Activated CD4-positive, alpha-beta T cell treated with anti-CD3 and anti-CD28 coated beads, Interleukin-2, amount 50 U/mL, for 1 hour (primary cell): ENCODE data around the gene SHC3.

ENCODE experiments used
- DNase-seq: peaks from one replicate; pipeline ENCODE4 v3.0.0-alpha.2; 2020

Gene SHC3

DNA sequence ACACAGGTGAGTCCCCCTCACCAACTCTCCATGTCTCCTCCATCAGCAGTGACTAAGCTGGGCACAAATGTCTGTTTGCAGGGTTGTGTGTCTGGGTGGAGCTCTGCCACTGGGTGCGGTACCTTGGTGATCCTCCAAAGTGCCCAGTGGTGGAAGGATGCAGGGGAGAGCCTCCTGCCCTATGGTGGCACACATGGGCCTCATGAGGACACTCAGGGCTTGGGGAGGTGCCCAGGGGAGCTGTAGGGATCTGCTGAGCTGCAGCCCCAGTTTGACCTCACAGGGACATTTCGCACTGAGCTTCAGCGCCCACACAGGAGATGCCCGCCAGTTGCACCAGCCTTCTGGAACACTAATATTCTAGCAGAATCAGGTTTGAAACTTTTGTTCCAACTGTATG is 157.9 kb downstream of the SHC3 start:
- DNase-seq, result no peak

DNA sequence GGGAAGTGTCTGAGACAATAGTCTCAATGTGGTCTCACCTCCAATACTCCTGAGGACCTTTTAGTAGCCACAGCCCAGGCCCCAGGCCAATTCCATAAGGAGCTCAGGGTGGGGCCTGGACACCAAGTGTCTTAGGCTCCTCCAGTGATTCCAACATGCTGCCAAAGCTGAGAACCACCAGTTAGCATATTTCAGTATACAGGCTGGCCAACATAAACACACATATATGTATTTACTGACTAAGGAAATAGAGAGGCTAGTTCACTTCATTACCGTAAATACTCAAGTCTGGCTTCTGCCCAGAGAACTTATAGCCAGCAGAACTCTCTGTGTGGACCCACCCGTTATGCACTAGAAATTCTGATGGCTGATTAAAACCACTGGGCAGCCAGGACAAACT is 163.3 kb downstream of the SHC3 start:
- DNase-seq, result no peak

DNA sequence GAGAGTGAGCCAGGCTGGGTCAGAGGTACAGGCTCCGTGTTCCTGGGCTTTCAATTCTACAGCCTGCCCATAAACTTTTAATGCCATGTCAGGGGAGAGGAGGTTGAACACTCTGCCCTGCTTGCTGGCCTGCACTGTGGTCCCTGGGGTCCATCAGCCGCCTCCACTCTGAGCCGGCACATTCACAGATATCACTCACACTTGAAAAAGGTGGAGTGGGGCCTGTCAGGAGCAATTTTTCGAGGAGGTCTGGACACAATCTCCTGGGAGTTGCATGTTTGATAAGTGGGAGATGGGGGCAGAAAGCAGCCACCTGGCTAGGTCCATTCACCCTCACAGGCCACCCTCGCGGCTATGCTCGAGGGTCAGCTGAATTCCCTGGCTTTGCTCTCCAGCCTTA is 164.5 kb downstream of the SHC3 start:
- no peak for DNase-seq

DNA sequence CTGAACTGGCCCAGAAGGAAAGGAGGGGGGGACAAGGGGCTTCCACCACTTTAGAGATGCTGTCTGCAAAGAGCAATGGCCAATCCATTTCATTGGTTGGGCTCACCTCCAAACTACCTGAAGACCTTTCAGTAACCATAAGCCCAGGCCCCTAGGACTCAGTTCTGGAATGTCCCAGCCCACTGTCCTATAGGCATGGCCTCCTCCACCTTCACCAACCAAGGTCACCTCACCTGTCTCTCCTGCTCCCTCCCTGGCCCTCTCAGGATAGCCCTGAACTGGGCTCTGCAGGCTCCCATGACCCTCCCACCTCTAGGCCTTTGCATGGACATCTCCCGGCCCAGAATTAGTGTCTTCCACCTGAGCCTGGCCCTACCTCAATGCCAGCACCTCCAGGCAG is 165.0 kb downstream of the SHC3 start:
- no peak for DNase-seq

DNA sequence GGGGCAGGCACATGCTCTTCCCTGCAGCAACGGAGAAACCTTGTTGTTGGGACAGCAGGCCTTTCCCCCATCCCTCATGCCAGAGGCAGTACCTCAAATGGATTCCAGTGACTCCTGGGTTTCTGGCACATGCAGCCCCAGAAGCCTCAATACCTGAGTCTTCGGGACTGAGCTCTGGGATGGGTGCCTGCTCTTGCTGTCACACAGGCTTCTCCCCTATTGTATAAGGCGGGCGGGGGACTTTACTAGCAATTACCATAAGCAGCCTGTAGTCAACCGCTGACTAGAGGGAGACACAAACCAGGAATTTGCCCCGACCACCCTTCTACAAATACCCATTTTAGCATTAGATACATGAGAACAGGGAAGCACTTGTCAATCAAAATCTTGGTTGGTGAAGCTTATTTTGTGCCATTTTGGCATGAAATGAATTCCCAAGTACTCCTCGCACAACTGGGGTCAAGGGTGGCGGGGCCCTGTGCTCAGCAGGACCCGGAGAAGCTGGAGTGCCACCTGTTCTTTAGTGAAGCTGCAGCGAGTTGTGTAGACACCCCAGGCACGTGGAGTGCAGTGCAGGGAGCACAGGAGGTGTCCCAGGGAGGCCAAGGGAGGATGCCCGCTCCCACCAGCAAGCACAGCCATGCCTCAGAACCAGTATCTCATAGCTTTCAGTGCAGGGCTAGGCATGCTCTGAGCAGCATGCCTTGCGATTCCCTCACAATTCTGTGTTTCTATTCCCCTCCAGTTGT is 166.2 kb downstream of the SHC3 start:
- DNase-seq, result no peak

DNA sequence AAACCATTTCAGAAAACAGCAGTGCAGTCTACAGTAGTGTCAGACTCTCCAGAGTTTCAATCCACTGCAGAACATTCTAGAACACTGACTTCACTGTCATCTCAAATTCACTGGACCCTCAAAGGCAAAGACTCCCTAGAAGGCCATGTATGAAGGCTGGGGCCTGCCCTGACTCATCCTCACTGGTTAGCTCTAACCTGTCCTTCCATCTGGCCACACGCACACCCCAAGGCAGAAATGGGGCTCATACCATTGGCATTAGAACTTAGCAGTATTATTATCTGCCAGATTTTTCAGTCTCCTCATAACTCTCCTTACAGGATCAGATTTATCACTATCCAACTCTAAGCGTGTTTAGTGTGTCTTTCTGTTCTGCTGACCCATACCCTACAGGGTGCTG is 166.9 kb downstream of the SHC3 start:
- no peak for DNase-seq

DNA sequence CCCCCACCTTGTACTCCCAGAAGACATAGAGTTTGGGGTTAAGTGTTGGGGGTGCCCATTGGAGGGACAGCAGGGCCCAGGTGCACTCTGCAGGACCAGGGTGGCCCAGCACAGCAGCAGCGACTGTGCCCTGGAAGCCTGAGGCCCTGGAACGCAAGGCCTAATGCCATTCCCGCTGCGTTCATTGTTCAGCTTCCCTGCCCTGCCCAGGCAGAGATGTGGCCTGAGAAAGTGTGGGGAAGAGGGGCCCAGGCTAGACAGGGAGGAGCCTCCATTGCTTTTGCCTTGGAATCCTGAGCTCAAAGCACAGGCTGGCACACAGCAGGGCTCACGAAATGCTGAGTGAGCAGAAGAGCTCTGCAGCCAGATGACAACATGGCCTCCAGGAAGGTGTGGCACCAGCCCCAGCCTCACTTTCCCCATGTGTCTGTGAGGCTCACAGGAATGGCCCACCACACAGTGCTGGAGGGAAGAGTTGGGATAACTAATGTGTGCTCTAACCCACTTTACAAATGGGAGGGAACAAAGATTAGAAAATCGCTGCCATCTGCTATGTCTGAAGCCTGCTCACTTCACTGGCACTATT is 168.0 kb downstream of the SHC3 start:
- DNase-seq, result no peak

DNA sequence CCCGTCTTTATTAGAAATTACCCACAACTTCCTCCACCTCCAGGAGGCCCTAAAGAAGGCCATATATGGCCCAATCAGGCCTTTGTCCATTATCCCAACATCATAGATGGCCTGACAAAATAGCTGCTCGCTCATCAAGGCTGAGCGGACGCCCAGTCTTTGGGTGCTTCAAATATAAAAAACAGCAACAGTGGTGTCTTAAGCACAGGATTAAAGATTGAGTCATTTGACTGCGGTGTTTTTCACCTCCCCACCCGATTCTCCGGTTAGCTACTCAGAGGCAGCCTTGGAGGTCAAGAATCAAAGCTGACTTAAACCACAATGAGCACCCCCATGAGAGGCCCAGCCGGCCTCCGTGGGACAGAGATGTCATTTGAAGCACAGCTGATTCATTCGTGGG is 168.6 kb downstream of the SHC3 start:
- no peak for DNase-seq

DNA sequence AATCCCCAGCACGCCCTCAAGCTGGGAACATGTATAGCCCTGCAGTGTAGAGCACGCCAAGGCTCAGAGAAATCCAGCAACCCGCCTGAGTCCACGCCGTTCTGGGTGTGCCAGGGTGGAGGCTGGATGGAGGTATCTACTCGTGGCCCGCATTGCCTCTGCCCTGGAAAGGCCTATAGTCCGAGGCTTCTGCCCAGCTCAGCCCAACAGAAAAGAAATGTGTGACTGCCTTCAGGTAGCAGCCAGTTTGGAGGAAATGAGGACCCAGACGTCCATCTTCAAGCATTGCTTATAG is 169.1 kb downstream of the SHC3 start:
- DNase-seq, result no peak

DNA sequence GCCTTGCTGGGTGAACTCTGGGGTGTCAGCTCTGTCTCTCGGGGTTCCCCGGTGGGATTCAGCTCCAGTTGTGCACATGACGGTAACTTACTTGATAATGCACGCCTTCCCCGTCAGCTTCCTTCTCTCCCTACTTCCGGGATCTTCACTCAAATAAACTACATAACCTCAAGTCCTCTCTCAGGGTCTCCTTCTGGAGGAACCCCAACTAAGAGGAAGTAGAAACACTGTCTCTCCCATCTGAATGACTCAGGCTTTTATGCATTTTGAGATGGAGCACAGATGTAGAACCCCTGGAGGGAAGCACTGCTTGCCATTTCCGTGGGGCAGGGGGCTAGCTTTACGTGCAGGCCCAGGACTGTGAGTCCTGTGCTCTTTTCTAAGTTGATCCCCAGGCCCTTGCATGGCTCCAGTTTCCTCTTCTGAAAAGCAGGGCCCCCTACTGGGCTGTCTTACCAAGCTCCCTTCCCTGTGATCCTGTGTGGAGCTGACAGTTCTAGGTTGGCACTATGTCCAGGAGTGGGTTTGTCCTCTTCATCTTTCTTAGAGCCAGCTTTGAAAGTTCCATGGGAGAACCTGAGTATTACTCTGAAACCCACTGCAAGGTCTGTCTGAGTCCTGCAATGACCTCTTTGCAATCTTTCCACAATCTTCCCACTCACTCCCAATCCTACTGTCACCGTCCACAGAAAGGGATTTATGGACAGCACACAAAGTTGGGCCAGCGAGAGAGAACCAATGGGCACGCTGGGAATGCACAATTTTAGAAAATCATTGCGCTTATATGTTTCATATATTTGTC is 169.7 kb downstream of the SHC3 start:
- DNase-seq, result no peak

DNA sequence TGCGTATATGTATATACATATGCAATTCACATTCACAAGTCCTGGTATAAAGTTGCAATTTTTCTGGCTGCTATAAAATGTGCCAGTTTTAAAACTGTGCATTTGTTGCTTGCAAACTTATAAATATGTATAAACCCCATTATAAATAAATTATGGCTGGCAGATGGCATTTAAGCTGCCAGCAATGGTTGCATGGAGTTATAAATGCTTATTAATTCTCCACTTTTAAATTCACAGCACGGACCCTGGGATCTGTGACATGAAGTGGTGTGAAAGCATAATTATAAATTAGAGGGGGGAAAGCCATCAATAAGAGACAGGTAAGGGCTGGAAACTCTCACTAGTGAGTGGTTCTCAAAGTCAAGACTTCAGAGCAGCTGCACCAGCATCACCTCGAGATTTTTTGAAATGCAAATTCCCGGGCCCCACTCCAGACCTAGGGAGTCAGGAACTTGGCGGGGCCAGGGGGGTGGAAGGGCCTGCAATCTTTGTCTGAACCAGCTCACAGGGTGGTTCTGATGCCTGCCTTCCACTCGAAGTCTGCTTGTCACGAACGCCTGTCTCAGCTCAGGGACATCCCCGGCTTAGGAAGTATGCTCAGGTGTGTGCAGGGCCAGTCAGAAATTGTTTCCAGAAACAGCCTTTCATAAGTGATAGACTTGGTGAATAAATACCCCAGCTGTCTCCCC is 170.4 kb downstream of the SHC3 start:
- DNase-seq, result no peak

DNA sequence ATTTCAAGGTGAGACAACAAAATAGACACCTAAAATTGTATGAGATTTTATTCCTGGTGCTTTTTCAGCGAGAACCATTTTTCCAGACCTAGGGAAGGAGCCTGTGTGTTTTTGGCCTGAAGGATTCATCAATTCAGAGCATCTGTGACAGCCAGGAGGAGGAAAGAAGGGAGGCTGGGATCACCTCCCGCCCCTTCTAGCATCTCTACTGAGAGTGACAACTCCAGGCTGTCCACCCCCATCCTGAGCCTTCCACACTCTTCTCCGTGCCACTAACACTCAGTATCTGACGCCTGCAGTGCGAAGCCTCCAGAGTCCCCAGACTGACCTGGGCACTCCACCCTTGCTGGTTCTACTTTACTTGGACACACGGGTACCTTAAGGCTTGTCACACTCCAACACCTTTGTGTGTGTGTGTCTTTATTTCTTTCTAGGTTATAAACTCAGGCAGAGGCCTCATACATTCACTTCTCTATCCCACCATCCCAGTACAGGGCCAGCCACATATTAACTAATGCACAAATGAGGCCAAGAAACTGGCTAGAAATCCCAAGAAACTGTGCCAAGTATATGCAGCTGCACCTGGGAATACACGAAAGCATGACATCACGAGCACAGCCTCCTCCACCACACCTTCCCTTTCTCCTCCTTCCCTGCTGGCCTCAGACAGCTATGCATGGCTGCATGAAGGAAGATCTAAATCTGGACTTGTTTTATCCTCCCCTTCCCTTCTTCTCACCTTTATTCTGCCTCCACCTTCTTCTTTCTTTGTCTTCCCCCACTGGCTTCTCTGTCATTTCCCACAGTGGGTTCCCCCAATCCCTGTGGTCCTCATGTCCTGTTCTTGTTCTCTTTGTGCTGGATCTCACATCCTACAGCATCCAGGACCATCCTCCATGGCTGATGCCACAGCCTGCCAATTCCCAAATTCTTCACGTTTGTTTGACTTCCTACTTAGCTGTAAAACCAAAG is 171.3 kb downstream of the SHC3 start:
- no peak for DNase-seq

DNA sequence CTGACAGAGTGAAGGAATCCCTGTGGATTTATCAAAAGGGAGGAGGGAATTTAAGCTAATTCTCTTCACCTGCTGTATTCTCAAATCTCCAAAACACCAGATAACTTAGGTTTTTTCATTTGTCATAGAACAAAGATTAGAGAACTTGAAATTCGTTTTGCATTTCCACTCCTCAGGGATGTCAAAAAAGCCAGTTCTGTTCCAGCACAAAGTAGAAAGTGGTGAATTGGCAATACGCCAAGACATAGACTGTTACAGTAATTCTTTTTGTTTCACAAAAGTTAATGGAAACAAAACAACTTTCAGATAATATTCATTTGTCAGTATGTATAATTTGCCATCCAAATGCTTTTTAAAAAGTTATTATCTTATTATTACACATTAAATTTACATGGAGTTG is 172.4 kb downstream of the SHC3 start:
- DNase-seq, result no peak

DNA sequence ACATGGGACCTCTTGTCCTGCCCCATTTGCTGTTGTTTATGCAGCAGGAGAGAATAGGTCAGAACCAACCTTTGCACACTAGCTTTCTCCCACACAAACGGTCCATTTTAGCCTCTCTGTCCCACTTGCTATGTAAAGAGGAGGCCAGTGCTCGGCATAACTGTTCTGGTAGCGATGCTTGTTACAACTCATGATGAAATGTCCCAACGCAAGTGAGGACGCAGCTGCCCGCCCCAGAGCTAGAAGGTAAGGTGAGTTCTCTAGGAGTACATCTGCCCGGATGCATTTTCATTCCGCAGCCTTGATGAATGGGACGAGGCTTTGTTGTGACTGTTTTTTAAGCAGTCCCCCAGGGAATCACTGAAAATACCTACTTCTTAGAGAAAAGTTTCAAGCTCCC is 173.3 kb downstream of the SHC3 start:
- DNase-seq, result no peak

DNA sequence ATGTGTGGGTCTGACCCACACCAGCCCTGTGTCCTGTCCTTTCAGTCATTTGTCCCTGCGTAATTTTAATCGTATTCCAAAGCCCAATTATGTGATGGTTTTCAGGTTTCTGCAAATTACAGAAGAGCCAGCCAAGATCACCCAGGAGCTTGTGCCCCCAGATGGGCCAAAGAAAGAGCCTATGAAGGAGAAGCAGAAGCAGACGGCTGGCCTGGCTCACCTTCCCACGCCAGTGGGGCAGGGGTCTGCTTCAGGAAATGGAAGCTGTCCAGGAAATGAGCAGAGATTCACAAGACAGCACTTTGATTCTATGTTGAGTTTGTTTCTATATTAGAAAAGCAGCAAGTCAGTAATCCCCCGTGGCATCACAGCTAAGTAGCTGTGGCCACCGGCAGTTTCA is 175.6 kb downstream of the SHC3 start:
- no peak for DNase-seq

DNA sequence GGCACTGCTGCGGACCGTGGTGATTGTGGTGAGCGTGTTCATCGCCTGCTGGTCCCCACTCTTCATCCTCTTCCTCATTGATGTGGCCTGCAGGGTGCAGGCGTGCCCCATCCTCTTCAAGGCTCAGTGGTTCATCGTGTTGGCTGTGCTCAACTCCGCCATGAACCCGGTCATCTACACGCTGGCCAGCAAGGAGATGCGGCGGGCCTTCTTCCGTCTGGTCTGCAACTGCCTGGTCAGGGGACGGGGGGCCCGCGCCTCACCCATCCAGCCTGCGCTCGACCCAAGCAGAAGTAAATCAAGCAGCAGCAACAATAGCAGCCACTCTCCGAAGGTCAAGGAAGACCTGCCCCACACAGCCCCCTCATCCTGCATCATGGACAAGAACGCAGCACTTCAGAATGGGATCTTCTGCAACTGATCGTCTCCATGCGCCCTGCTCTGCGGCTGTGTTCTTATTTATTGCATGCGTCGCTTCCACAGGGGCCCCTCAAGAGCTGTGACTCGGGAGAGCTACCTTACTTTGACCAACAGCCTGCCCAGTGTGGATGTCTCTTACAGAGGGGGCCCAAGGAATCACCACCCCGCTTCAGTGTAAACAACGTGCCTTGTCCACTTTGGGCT is 176.6 kb downstream of the SHC3 start:
- no peak for DNase-seq

DNA sequence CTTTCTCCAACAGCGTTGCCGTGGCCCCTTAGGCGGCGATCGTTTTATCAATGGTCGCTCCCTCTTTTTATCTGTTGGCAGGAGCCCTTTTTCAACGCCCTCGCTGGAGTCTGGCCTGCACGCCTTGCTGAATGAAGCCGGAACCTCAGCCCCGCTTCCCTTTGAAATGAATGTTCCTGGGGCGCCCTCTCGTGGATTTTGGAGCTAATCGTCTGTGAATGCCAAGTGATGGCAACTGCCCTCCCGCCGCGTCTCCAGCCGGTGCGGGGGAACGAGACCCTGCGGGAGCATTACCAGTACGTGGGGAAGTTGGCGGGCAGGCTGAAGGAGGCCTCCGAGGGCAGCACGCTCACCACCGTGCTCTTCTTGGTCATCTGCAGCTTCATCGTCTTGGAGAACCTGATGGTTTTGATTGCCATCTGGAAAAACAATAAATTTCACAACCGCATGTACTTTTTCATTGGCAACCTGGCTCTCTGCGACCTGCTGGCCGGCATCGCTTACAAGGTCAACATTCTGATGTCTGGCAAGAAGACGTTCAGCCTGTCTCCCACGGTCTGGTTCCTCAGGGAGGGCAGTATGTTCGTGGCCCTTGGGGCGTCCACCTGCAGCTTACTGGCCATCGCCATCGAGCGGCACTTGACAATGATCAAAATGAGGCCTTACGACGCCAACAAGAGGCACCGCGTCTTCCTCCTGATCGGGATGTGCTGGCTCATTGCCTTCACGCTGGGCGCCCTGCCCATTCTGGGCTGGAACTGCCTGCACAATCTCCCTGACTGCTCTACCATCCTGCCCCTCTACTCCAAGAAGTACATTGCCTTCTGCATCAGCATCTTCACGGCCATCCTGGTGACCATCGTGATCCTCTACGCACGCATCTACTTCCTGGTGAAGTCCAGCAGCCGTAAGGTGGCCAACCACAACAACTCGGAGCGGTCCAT is 177.4 kb downstream of the SHC3 start:
- peak; percentile 75 for DNase-seq

DNA sequence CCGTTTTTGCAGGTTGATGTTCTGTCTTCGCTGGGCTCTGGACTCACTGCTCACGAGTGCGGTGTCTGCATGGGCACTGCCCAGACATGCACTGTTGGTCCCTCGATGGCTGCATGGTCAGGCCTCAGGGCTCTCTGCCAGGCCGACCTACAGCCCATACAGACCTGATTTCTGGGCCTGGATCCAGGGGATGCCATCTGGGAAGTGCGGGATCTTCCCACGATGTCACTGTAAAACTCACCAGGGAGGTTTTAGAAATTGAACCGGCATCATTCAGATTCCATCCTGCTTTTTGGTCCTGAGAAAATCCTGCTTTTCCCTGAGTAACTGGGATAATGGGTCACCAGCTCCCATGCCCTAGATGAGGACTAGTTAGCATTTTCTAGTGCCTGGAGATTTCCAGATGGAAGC is 178.2 kb downstream of the SHC3 start:
- DNase-seq, result no peak

DNA sequence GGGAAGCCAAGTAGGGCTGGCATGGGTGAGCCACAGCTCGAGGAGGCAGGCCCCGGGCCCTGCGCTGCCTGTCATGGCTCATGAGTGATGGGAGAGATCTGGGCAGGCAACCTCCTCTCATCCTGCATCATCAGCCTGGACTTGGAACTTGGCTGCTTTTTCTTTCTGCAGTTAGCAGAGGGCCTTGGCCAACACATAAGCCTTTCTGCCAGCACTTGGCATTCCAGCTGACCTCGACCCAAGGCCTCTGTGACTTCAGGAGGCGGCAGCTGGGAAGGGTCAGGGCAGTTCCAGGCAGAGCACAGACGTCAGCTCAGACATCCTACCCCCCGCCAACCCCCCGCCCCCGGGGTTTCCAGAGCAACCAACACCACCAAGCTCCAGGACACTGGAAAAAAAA is 179.7 kb downstream of the SHC3 start:
- no peak for DNase-seq

DNA sequence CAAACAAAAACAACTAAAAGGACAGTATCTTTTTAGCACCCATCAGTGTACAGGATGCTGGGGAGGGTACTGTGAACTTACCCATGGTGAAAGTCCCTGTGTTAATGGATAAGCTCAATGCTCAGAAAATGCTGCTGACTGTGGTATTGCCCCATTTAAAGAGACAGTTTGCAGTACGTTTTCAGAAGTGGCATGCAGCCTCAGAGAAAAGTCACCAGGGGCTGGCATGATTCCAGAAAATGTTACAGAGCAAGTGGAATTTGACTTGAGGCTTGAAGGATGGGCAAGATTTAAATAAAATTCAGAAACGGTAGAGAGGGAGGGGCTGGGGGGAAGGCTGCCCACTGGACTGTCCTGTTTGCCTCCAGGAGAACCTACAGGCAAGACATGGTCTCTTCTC is 180.1 kb downstream of the SHC3 start:
- DNase-seq, result no peak

DNA sequence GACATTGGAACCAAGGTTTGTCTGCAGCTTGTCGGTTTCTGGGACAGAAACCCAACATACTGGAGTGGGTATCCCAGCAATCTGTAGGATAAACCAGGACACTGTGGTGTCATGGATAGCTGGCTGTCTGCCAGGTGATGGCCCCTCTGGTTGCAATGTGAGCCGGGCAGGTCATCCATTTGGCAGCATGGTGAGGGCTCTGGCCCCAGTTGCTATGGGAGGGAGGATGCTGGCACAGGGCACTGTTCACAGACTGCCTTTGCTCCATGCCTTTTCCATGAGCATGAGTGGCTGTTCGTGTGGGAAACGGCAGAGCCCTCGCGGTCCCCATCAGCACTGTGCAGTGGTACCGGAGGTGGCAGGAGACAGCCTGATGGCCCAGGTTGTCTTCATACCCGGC is 181.0 kb downstream of the SHC3 start:
- DNase-seq, result no peak
